Mucosa of descending colon (tissue), 3 donors: Measurements from ENCODE around the gene TNFSF13. TPM values are rescaled to one million over a fixed set of nuclear protein-coding genes. Genes with fewer than 3 reads are reported as not detected.

Source experiments
- ATAC-seq: fragments of 200-7000 bp; cut with Tn5 transposase; one replicate; pipeline ENCODE4 v1.9.1; 2020; ENCODE audit warnings: mild to moderate bottlenecking, moderate library complexity
- DNase-seq, 3 donors: peaks; one replicate each; pipeline ENCODE4 v3.0.0-alpha.2; 2020
- H3K36me3 ChIP-seq: fragments of 200-600 bp; one replicate; pipeline ENCODE4 v1.8.0; 2021; ENCODE audit warnings: low read depth, mild to moderate bottlenecking
- H3K4me1 ChIP-seq: fragments of 200-600 bp; one replicate; pipeline ENCODE4 v1.8.0; 2021; ENCODE audit warnings: low read depth, mild to moderate bottlenecking
- H3K4me3 ChIP-seq: fragments of 200-600 bp; one replicate; pipeline ENCODE4 v1.8.0; 2021; ENCODE audit warnings: mild to moderate bottlenecking
- H3K9me3 ChIP-seq: fragments of 200-600 bp; one replicate; pipeline ENCODE4 v1.8.0; 2021; ENCODE audit warnings: mild to moderate bottlenecking
- intact Hi-C, 2 donors: fragments of 100-400 bp; cut with DNase I in 1 of 2; cut with micrococcal nuclease in 1 of 2; formaldehyde crosslinking; loops; one replicate each; pipeline versions ENCODE4 v1.11.0 to v1.11.1; 2022; cut with DNase I, micrococcal nuclease
- total RNA-seq, 3 donors: library from RNA; stranded (reverse); fragmentation: NEBNext Ultra II Directional in 2 of 3; extraction: Animal tissue kit (Norgen Biotek cat#: 25700) in 2 of 3; gene quantifications; one replicate each; pipeline versions ENCODE4 v1.2.1 to v1.2.4, GENCODE V29; 2021 to 2023
- TF ChIP-seq, protein P1 (sequence below): fragments of 200-600 bp; IDR thresholded peaks from one replicate; pipeline ENCODE4 v1.8.0; 2022; ENCODE audit warnings: antibody characterized with exemption, mild to moderate bottlenecking
- donor health status: DM: no; HTN: no; CAD: no; lungs with moderate emphysema.
- donor health status: DM: no; HTN: no; CAD: no.
- donor health status: DM: no; HTN: yes; CAD: no.

The TNFSF13 gene
- total RNA-seq, 3 donors from 2014 or later = 41.0 to 74.6 (median 73.3) TPM

DNA sequence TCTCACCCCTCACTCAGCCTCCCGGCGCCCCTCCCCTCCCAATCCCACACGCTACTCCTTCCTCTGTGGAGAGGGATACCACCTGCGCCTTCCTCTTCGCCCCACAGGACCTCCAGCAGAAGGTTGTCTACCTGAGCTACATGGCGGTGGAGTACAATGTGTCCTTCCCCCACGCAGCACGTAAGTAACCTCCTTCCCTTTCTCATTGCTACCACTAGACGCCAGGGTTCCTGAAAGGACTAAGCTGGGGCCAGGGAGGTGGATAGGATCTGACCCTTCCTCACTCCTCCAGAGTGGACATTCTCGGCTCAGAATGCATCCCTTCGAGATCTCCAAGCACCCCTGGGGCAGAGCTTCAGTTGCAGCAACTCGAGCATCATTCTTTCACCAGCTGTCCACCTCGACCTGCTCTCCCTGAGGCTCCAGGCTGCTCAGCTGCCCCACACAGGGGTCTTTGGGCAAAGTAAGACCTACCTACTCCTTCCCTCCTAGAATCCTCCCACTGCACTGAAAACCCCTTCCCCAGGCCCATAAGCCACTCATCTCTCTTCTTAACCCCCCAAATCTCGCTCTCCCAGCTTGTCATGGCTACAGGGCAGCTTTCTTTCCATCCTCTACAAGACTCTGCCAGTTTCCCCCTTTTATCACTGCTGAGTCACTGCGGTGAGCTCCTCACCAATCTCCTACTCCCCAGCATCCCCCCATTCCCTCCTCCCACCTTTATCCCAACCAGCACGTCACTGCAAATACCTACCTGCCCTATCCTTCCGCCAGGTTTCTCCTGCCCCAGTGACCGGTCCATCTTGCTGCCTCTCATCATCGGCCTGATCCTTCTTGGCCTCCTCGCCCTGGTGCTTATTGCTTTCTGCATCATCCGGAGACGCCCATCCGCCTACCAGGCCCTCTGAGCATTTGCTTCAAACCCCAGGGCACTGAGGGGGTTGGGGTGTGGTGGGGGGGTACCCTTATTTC, 22.3 kb downstream of the TNFSF13 start:
- peaks cover 28% of the 10 kb centered on the region for H3K36me3 ChIP-seq
- H3K4me1 ChIP-seq = peaks cover 31% of the 10 kb centered on the region
- DNase-seq (no peak), ATAC-seq (no peak)
- H3K9me3 ChIP-seq = no peaks in the 10 kb centered on the region
- intact Hi-C loops = no loop called here
- no peak overlapping the region for H3K4me3 ChIP-seq
- TF ChIP-seq, protein P1, sequence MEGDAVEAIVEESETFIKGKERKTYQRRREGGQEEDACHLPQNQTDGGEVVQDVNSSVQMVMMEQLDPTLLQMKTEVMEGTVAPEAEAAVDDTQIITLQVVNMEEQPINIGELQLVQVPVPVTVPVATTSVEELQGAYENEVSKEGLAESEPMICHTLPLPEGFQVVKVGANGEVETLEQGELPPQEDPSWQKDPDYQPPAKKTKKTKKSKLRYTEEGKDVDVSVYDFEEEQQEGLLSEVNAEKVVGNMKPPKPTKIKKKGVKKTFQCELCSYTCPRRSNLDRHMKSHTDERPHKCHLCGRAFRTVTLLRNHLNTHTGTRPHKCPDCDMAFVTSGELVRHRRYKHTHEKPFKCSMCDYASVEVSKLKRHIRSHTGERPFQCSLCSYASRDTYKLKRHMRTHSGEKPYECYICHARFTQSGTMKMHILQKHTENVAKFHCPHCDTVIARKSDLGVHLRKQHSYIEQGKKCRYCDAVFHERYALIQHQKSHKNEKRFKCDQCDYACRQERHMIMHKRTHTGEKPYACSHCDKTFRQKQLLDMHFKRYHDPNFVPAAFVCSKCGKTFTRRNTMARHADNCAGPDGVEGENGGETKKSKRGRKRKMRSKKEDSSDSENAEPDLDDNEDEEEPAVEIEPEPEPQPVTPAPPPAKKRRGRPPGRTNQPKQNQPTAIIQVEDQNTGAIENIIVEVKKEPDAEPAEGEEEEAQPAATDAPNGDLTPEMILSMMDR = no peak

DNA sequence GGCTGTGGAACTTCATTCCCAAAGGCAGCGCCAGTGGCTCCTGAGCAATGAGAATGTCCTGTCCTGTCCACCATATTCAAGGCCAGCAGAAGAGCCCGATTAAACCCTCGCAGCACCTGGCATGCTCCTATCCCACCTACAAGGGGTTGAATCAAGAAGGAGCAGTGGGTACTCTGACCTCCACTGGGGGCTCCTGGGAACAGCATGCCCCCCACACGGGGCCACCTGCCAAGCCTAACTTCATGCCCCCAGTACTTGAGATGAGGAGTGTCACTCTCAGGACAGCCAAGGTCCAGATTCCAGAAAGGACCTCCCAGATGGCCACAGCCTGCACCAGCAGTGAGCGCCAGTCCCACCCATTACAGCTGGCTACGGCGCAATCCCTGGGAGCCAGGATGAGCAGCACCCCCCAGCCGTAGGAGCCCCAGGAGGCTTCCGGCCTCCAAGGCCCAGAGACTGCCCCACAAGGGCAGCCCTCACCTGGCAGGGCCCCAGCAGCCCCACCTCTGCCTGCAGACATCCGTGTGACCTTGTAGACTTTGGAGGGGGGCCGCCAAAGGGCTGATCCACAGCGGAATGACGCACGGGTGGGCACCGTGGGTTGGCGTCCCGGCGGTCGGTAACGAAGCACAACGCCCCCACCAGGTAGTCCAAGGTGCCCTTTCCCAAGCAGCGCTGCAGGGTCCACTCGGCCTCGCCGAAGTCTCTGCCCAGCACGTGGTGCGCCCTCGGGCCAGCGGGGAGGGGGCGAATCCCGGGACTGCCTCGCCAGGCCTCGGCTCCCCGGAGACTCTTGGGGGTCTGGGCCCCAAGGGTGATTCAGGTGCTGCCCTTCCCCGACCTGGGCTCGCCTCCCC, 24.1 kb downstream of the TNFSF13 start:
- no peaks in the 10 kb centered on the region for H3K9me3 ChIP-seq
- TF ChIP-seq, protein P1 = no peak
- intact Hi-C loops = no loop called here
- DNase-seq (peak in 2 of 3 donors; percentile 42 to 79), ATAC-seq (no peak)
- no peak overlapping the region for H3K4me3 ChIP-seq
- peaks cover 31% of the 10 kb centered on the region for H3K4me1 ChIP-seq
- H3K36me3 ChIP-seq = peaks cover 20% of the 10 kb centered on the region

DNA sequence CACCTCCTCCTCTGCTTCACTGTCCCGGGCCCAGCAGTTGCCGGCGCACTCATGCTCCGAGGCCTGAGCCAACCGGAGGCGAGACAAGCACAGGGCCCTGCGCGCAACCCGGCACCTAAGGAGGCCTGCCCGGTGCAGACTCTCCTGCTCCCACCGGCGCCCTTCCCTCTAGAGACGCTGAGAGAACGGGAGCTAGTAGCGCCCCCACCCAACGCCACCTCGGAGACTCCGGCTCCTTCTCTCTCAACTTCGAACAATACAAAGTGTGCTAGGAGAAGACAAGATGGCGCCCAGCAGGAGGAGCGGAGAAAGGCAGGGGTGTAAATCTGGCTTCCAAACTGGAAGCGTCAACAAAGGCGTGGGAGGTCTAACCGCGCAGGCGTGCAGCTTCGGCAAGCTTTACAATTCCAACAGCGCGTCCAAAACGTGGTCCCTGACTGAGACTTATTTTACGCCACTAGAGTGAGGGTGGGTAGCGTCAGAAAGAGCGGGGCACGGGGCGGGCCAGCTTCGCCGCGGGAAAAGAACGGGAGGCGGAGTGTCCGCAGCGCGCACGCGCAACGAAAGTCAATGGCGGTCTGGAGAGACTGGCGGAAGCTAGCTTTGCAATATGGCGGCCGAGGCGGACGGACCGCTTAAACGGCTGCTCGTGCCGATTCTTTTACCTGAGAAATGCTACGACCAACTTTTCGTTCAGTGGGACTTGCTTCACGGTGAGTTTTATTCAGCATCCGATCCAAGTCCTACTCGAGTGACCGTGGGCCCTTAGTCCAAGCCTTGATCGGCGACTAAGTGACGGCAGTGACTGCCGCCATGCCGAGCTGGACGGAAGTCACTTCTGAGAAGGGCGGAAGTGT, 24.9 kb downstream of the TNFSF13 start, which contains the start of gene MPDU1:
Gene MPDU1 (plus strand): TSS at position 600 of the 857 bp plus-strand sequence. CDS start 11 bp downstream, at position 611.
- Histone ChIP-seq H3K4me3 (peak within 1 kb of the TSS; percentile 44), H3K4me1 (peaks cover 26% of the 10 kb centered on the region), H3K9me3 (no peaks in the 10 kb centered on the region), H3K36me3 (peaks cover 13% of the 10 kb centered on the region)
- intact Hi-C loops = no loop called here
- ATAC-seq (peak; percentile 86), DNase-seq (peak; percentile 95 to 98 (median 97))
- TF ChIP-seq, protein P1 = no peak

DNA sequence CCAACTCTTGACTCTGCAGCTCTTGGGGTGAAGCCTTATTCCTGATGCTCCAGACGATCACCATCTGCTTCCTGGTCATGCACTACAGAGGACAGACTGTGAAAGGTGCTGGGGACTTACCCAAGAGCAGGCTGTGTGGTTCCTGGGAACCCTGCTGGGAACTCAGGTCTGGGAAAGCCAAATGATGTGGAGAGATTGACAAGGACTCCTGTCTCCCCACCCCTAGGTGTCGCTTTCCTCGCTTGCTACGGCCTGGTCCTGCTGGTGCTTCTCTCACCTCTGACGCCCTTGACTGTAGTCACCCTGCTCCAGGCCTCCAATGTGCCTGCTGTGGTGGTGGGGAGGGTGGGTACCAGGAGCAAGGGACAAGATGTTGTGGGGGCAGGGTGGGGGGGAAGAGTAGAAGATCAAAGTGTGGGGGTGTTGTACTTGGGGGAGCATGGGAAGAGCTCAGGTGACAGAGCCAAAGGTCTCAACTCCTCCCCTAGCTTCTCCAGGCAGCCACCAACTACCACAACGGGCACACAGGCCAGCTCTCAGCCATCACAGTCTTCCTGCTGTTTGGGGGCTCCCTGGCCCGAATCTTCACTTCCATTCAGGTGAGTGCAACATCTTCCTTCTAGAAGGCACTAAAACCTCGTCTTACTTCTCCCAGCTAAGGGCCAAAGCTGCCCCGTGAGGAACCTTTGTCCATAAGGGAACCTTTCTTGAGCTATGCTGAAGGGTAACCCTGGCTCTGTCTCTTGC, 28.3 kb downstream of the TNFSF13 start:
- H3K4me3 ChIP-seq = no peak overlapping the region
- H3K4me1 ChIP-seq = peaks cover 17% of the 10 kb centered on the region
- ATAC-seq = peak; percentile 35
- peaks cover 13% of the 10 kb centered on the region for H3K36me3 ChIP-seq
- peak in 2 of 3 donors; percentile 62 to 74 for DNase-seq
- intact Hi-C loops = no loop called here
- H3K9me3 ChIP-seq = no peaks in the 10 kb centered on the region
- TF ChIP-seq, protein P1 = no peak
